Tibial nerve (tissue), 3 donors: ENCODE results near the gene DDX1.

Experiments used
- CTCF ChIP-seq, 5 experiments: fragments of 200-600 bp in 3 of 5; fragments of 450-650 bp in 2 of 5; sonication (generic) in 3 of 5; IDR thresholded peaks; one replicate each; pipeline ENCODE4 v1.5.1; 2016 to 2019; ENCODE audit warnings: antibody characterized with exemption in 5 of 5, mild to moderate bottlenecking in 3 of 5, moderate library complexity in 2 of 5
- POLR2A ChIP-seq, 2 donors: fragments of 450-650 bp; IDR thresholded peaks; one replicate each; pipeline ENCODE4 v1.6.1; 2017; ENCODE audit warnings: antibody characterized with exemption in 2 of 2, mild to moderate bottlenecking in 2 of 2, moderate library complexity in 2 of 2

DNA sequence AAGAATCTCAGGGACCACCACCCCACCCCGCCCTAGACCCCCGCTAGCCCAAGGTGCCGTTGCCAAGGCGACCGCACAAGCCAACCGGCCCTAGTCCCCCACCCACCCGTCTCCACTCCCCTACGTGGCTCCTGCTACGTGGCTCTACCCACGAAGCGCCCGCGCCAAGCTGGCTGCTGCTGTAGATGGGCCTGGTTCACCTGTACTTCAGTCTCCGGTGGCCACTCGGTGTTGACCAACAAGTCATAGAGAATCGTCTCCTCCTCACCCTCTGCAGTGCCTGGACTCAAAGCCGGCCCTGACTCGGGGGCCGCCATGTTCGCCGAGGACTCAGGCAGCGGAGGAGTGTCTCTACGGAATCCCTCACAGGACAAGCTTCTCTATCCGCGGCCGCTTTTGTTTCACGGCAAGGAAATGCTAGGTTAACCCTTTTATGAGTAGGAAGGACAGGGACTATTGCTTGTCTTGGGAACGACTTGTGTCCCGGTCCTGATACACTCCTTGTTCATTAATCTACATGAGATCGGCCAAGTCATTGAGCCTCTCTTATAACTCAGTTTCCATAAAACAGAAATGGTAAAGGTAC, 30.6 kb upstream of the DDX1 start, which contains the start of gene NBAS:
- TF ChIP-seq CTCF (IDR thresholded peaks at IDR 0.05) (no peak), POLR2A (IDR thresholded peaks at IDR 0.05) (peak in 1 of 2 donors; percentile 11)
